Left ventricle myocardium superior (tissue), 1 donor: ENCODE measurements around the gene KIF24. TPM values are rescaled to one million over a fixed set of nuclear protein-coding genes. Genes with fewer than 3 reads are reported as not detected.

Experiments used
- ATAC-seq: fragments of 200-7000 bp; cut with Tn5 transposase; one replicate; pipeline ENCODE4 v1.9.1; 2020; ENCODE audit warnings: mild to moderate bottlenecking, moderate library complexity
- DNase-seq: peaks from one replicate; pipeline ENCODE4 v3.0.0-alpha.2; 2020
- intact Hi-C: fragments of 100-400 bp; cut with micrococcal nuclease; formaldehyde crosslinking; loops from one replicate; pipeline ENCODE4 v1.11.0; 2022
- total RNA-seq: library from RNA; stranded (reverse); fragmentation: NEBNext Ultra II Directional; extraction: Animal tissue kit (Norgen Biotek cat#: 25700); gene quantifications from one replicate; pipeline ENCODE4 v1.2.1, GENCODE V29; 2021
- donor health status: DM: no; HTN: yes; CAD: no; lungs with severe emphysema.

Gene KIF24
- total RNA-seq, 1 donor from 2014 or later, result 0.45 TPM

DNA sequence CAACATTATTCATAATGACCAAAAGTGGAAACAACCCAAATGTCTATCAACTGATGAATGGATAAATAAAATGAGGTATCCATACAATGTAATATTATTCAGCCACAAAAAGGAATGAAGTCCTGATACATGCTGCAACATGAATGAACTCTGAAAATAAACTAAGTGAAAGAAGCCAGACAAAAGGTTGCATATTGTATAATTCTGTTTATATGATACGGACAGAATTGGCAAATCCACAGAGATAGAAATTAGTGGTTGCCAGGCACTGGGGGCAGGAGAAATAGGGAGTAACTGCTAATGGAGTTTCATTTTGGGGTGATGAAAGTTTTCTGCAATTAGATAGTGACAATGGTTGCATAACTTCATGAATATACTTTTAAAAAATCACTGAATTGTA, 47.0 kb downstream of the KIF24 start:
- DNase-seq, result no peak
- no peak for ATAC-seq
- intact Hi-C loops, result no loop called here

DNA sequence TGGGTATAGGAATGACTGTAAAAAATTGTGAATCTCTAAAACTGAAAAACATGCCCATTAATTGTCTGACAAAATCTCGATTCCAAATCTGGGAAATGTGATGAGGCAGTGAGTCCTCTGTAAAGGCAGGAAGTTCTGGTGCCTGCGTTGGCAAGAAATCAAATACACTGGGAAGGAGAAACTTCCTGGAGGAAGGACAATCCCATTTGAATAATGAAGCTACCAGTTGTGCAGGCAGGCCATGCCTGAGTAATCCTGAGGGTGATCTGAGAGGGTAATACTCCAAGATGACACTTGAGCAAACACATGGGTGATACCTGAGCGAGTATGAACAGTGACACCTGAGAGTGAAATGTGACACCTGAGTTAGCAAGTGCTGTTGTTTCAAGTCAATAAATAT, 49.7 kb downstream of the KIF24 start:
- intact Hi-C loops, result no loop called here
- DNase-seq (no peak), ATAC-seq (no peak)

Other genes starting within 250 kb of the KIF24 start
- gene DCAF12, start 202.6 kb downstream of the KIF24 start, total RNA-seq, result 17.3 TPM
- gene UBAP1, start 150.2 kb downstream of the KIF24 start, total RNA-seq, result 46.9 TPM
- 19.6 TPM for gene NUDT2, start 301 bp upstream of the KIF24 start, total RNA-seq
- gene MYORG, start 47.6 kb upstream of the KIF24 start, total RNA-seq, result 5.3 TPM
- gene FAM219A, start 129.3 kb upstream of the KIF24 start, total RNA-seq, result 19.7 TPM
- not detected for gene DNAI1, start 129.5 kb upstream of the KIF24 start, total RNA-seq
- gene ENHO, start 193.7 kb upstream of the KIF24 start, total RNA-seq, result 0.40 TPM